K562 (cell line): ENCODE data around the gene SPTBN4. TPM values are rescaled to one million over a fixed set of nuclear protein-coding genes. Genes with fewer than 3 reads are reported as not detected.

Experiments
- CC2D1A ChIP-seq: fragments of 450-650 bp; IDR thresholded peaks from 2 replicates; pipeline ENCODE4 v1.6.1; 2017; ENCODE audit warnings: mild to moderate bottlenecking
- CREB1 ChIP-seq, 2 experiments: sonication (generic) in 1 of 2; formaldehyde crosslinking in 1 of 2; IDR thresholded peaks; 2 replicates each; pipeline versions ENCODE4 v1.6.1 to v1.8.0; 2012 to 2022; ENCODE audit warnings: inconsistent platforms in 1 of 2, mild to moderate bottlenecking in 1 of 2, missing genetic modification reagents in 1 of 2, moderate library complexity in 1 of 2
- FOS ChIP-seq: IDR thresholded peaks from 3 replicates; pipeline ENCODE4 v1.6.1; 2011; ENCODE audit not compliant: insufficient read length; ENCODE audit errors: extremely low read depth
- HDAC2 ChIP-seq: fragments of 450-650 bp; IDR thresholded peaks from 2 replicates; pipeline ENCODE4 v1.6.1; 2016; ENCODE audit warnings: mild to moderate bottlenecking
- HMGN3 ChIP-seq: IDR thresholded peaks from 2 replicates; pipeline ENCODE4 v1.6.1; 2011; ENCODE audit warnings: borderline replicate concordance, low read depth, mild to moderate bottlenecking, mixed read lengths, low read length; ENCODE audit not compliant: insufficient read length; ENCODE audit errors: extremely low read depth
- MCM7 ChIP-seq, 2 experiments: fragments of 450-650 bp; IDR thresholded peaks; 2 replicates each; pipeline ENCODE4 v1.6.1; 2016 to 2018
- NELFE ChIP-seq: IDR thresholded peaks from 2 replicates; pipeline ENCODE4 v1.6.1; 2011; ENCODE audit warnings: mild to moderate bottlenecking; ENCODE audit not compliant: insufficient read depth, insufficient read length
- NEUROD1 ChIP-seq: fragments of 150-350 bp; IDR thresholded peaks from 2 replicates; pipeline ENCODE4 v1.6.1; 2014; ENCODE audit warnings: borderline replicate concordance, low read length, low read depth; ENCODE audit not compliant: partially characterized antibody
- NFYB ChIP-seq: IDR thresholded peaks from 2 replicates; pipeline ENCODE4 v1.6.1; 2011; ENCODE audit warnings: mild to moderate bottlenecking, moderate library complexity; ENCODE audit not compliant: insufficient read length; ENCODE audit errors: extremely low read depth
- PTBP1 ChIP-seq: fragments of 200-400 bp; formaldehyde crosslinking; IDR thresholded peaks from 2 replicates; pipeline ENCODE4 v1.6.1; 2017; ENCODE audit warnings: low read depth, low read length
- RB1 ChIP-seq: fragments of 450-650 bp; IDR thresholded peaks from 2 replicates; pipeline ENCODE4 v1.6.1; 2017; ENCODE audit warnings: low read depth, mild to moderate bottlenecking
- RBFOX2 ChIP-seq: fragments of 200-400 bp; formaldehyde crosslinking; IDR thresholded peaks from 2 replicates; pipeline ENCODE4 v1.6.1; 2017; ENCODE audit warnings: low read depth, mild to moderate bottlenecking, low read length, moderate library complexity
- RHOXF2B ChIP-seq: fragments of 250-450 bp; sonication (Bioruptor Pico); conservative IDR thresholded peaks from 2 replicates; pipeline ENCODE4 v1.5.1; 2021
- SETDB1 ChIP-seq: IDR thresholded peaks from one replicate; pipeline ENCODE4 v1.6.1; 2012; ENCODE audit warnings: low read length, control low read depth, inconsistent platforms
- SFPQ ChIP-seq: fragments of 200-400 bp; formaldehyde crosslinking; IDR thresholded peaks from 2 replicates; pipeline ENCODE4 v1.6.1; 2017; ENCODE audit warnings: mild to moderate bottlenecking, low read depth, low read length, moderate library complexity
- SMAD1 ChIP-seq: fragments of 150-350 bp; IDR thresholded peaks from 2 replicates; pipeline ENCODE4 v1.6.1; 2014; ENCODE audit warnings: low read length, low read depth; ENCODE audit not compliant: partially characterized antibody
- ZBED1 ChIP-seq: IDR thresholded peaks from 2 replicates; pipeline ENCODE4 v1.6.1; 2014
- polyA plus RNA-seq, 8 experiments: library from polyadenylated mRNA; depleted of rRNA in 4 of 8; stranded (reverse) in 5 of 8; unstranded in 3 of 8; fragments of >200 nt; fragmentation: Nextera tagmentation in 2 of 8; fragmentation: Illumina TruSeq in 1 of 8; extraction: Ambion mirVana in 2 of 8; extraction: Trizol in 1 of 8; gene quantifications; 2 replicates each; pipeline versions ENCODE4 v1.2.1 to v1.2.3, GENCODE V29; 2011 to 2014; ENCODE audit warnings: inconsistent platforms in 1 of 8, missing spikeins in 1 of 8
- total RNA-seq, 7 experiments: library from RNA; depleted of rRNA in 6 of 7; stranded (reverse); fragments of >200 nt in 6 of 7; fragmentation: Illumina TruSeq in 2 of 7; extraction: Trizol in 2 of 7; gene quantifications; 2 replicates each; pipeline versions ENCODE4 v1.2.1 to v1.2.3, GENCODE V29; 2011 to 2021; ENCODE audit warnings: low replicate concordance in 1 of 7
- TF ChIP-seq, protein P1 (sequence below): fragments of 250-450 bp; sonication (Bioruptor Pico); IDR thresholded peaks from 2 replicates; pipeline ENCODE4 v1.8.0; 2022; ENCODE audit warnings: inconsistent platforms
- TF ChIP-seq, protein P2 (sequence below): fragments of 450-650 bp; formaldehyde crosslinking; conservative IDR thresholded peaks from 2 replicates; pipeline ENCODE4 v1.4.0; 2022; ENCODE audit warnings: mild to moderate bottlenecking, missing genetic modification characterization
- TF ChIP-seq, protein P3 (sequence below): sonication (generic); formaldehyde crosslinking; IDR thresholded peaks from 2 replicates; pipeline ENCODE4 v1.4.0; 2020; ENCODE audit warnings: mild to moderate bottlenecking, missing genetic modification reagents
- TF ChIP-seq, protein P4 (sequence below): fragments of 450-650 bp; IDR thresholded peaks from 2 replicates; pipeline ENCODE4 v1.6.1; 2014; ENCODE audit warnings: low read depth, mild to moderate bottlenecking, moderate library complexity, borderline replicate concordance

SPTBN4 gene
- total and polyA plus RNA-seq, 9 of the 15 experiments (the other 6 are each of a cell fraction or from before 2014, with no cell fraction given), result 0.01 to 1.5 (median 0.86) TPM

GRCh38 chr19:40465025-40465556 is 1.7 kb upstream of the SPTBN4 start (continued):
- TF ChIP-seq, protein P1, sequence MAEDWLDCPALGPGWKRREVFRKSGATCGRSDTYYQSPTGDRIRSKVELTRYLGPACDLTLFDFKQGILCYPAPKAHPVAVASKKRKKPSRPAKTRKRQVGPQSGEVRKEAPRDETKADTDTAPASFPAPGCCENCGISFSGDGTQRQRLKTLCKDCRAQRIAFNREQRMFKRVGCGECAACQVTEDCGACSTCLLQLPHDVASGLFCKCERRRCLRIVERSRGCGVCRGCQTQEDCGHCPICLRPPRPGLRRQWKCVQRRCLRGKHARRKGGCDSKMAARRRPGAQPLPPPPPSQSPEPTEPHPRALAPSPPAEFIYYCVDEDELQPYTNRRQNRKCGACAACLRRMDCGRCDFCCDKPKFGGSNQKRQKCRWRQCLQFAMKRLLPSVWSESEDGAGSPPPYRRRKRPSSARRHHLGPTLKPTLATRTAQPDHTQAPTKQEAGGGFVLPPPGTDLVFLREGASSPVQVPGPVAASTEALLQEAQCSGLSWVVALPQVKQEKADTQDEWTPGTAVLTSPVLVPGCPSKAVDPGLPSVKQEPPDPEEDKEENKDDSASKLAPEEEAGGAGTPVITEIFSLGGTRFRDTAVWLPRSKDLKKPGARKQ, result no peak
- TF ChIP-seq CREB1 (IDR thresholded peaks at IDR 0.05), result no peak
- no peak for TF ChIP-seq CREB1 (CRISPR knock-in tag; IDR thresholded peaks at IDR 0.05)
- TF ChIP-seq CC2D1A, result no peak
- TF ChIP-seq SETDB1, result no peak
- no peak for TF ChIP-seq RB1
- TF ChIP-seq NFYB, result no peak
- TF ChIP-seq HMGN3, result no peak
- peak; percentile 57; the same call in 1 of the 2 replicates for TF ChIP-seq HDAC2
- TF ChIP-seq, protein P2, sequence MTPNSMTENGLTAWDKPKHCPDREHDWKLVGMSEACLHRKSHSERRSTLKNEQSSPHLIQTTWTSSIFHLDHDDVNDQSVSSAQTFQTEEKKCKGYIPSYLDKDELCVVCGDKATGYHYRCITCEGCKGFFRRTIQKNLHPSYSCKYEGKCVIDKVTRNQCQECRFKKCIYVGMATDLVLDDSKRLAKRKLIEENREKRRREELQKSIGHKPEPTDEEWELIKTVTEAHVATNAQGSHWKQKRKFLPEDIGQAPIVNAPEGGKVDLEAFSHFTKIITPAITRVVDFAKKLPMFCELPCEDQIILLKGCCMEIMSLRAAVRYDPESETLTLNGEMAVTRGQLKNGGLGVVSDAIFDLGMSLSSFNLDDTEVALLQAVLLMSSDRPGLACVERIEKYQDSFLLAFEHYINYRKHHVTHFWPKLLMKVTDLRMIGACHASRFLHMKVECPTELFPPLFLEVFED, result no peak
- TF ChIP-seq NEUROD1, result peak; percentile 1
- TF ChIP-seq MCM7 (IDR thresholded peaks at IDR 0.05), result no peak
- no peak for TF ChIP-seq SFPQ
- TF ChIP-seq RHOXF2B (CRISPR knock-in tag), result no peak
- TF ChIP-seq PTBP1, result peak; percentile 88; the same call in 1 of the 2 replicates
- 0 out of 2 replicates have a peak, but pooled peaks have one; percentile 3 for TF ChIP-seq ZBED1
- TF ChIP-seq FOS, result no peak
- no peak for TF ChIP-seq NELFE
- TF ChIP-seq SMAD1, result no peak
- TF ChIP-seq, protein P3, sequence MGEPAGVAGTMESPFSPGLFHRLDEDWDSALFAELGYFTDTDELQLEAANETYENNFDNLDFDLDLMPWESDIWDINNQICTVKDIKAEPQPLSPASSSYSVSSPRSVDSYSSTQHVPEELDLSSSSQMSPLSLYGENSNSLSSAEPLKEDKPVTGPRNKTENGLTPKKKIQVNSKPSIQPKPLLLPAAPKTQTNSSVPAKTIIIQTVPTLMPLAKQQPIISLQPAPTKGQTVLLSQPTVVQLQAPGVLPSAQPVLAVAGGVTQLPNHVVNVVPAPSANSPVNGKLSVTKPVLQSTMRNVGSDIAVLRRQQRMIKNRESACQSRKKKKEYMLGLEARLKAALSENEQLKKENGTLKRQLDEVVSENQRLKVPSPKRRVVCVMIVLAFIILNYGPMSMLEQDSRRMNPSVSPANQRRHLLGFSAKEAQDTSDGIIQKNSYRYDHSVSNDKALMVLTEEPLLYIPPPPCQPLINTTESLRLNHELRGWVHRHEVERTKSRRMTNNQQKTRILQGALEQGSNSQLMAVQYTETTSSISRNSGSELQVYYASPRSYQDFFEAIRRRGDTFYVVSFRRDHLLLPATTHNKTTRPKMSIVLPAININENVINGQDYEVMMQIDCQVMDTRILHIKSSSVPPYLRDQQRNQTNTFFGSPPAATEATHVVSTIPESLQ (CRISPR knock-in tag), result peak; percentile 55; the same call in 1 of the 2 replicates
- TF ChIP-seq RBFOX2, result no peak
- TF ChIP-seq, protein P4, sequence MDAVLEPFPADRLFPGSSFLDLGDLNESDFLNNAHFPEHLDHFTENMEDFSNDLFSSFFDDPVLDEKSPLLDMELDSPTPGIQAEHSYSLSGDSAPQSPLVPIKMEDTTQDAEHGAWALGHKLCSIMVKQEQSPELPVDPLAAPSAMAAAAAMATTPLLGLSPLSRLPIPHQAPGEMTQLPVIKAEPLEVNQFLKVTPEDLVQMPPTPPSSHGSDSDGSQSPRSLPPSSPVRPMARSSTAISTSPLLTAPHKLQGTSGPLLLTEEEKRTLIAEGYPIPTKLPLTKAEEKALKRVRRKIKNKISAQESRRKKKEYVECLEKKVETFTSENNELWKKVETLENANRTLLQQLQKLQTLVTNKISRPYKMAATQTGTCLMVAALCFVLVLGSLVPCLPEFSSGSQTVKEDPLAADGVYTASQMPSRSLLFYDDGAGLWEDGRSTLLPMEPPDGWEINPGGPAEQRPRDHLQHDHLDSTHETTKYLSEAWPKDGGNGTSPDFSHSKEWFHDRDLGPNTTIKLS, result no peak
